ENCODE measurements around the gene CCDC39. TPM values are rescaled to one million over a fixed set of nuclear protein-coding genes. Genes with fewer than 3 reads are reported as not detected.

The CCDC39 gene
- total and polyA plus RNA-seq, 2 of the 13 experiments (the other 11 are each of a cell fraction or from before 2014, with no cell fraction given), result not detected

DNA sequence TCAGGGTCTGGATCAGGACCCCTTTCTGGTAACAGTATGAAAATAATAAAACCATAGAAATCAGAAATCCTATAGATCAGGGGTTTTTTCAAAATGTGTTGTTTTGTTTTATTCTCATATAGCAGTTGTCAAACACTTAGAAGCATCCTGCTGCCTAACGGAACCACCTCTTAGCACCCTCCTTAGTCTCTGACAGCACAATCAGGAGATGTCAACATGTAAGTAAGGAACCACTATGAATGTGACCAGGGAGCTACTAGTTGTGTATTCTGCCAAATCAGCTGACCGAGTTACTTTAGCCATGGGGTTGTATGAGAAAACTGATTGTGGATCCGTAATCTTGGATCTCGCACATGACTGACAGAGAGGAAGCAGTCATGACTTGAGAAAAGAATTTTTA, 22.2 kb downstream of the CCDC39 start:
- CTCF ChIA-PET (ENCODE audit: low intra/inter-chr PET ratio, low total read pairs), result no interaction called here
- WGBS (ENCODE audit: low lambda C conversion rate), result 37% methylated on average over 4 of the region's 4 CpGs
- no peak overlapping the region for H2AFZ ChIP-seq (ENCODE audit: low read length)
- POLR2A ChIA-PET, result no interaction called here
- FAIRE-seq (no peak), ATAC-seq (no peak), DNase-seq (ENCODE audit: low spot score) (no peak)
- no peak overlapping the region for H3K27ac ChIP-seq (ENCODE audit: extremely low read length, insufficient read depth, low read length)
- H3K79me2 ChIP-seq (ENCODE audit: insufficient read depth, low read length), result no peaks in the 10 kb centered on the region
- H3K27me3 ChIP-seq (ENCODE audit: control insufficient read depth in 1 of 2, insufficient read depth in 2 of 2, low read length in 2 of 2), result no peaks in the 10 kb centered on the region; a peak in 1 of 5 replicates
- no peak overlapping the region for H3K4me2 ChIP-seq (ENCODE audit: low read depth, low read length)
- intact Hi-C loops (cut with micrococcal nuclease; ENCODE audit: unreplicated experiment), result no loop called here
- no peaks in the 10 kb centered on the region for H3K9me3 ChIP-seq (ENCODE audit: low read length)
- H3K4me1 ChIP-seq (ENCODE audit: insufficient read depth, low read length), result no peaks in the 10 kb centered on the region
- in situ Hi-C loops (cut with HindIII; ENCODE audit: extremely low pct_ligation_motif_present, low pct_unique_long_range_greater_than_20kb), result no loop called here
- no peaks in the 10 kb centered on the region for H3K36me3 ChIP-seq (replicated peaks in 1 of 2; ENCODE audit: control insufficient read depth in 1 of 2, insufficient read depth in 2 of 2, low read length in 2 of 2)
- H4K20me1 ChIP-seq (ENCODE audit: insufficient read depth, low read length), result no peaks in the 10 kb centered on the region
- no peak overlapping the region for H3K9ac ChIP-seq (ENCODE audit: insufficient read depth, low read depth, low read length)
- no peak for TF ChIP-seq SIN3A (IDR thresholded peaks at IDR 0.05; ENCODE audit: borderline replicate concordance, low read depth, low read length)
- no peak for TF ChIP-seq RELA (CRISPR knock-in tag; IDR thresholded peaks at IDR 0.05)
- no peak for TF ChIP-seq ZNF569 (CRISPR knock-in tag; IDR thresholded peaks at IDR 0.05; ENCODE audit: borderline replicate concordance)
- TF ChIP-seq POLR2A (IDR thresholded peaks at IDR 0.05; ENCODE audit: insufficient read depth in 1 of 2, low read depth in 2 of 2, low read length in 2 of 2), result no peak
- no peak for TF ChIP-seq EP300 (IDR thresholded peaks at IDR 0.05; ENCODE audit: low read depth in 2 of 2, low read length in 2 of 2)
- TF ChIP-seq EP300 (CRISPR knock-in tag; IDR thresholded peaks at IDR 0.05; ENCODE audit: borderline replicate concordance), result no peak
- no peak for TF ChIP-seq GATAD1 (CRISPR knock-in tag; IDR thresholded peaks at IDR 0.05)
- no peak for TF ChIP-seq ZNF333 (CRISPR knock-in tag; IDR thresholded peaks at IDR 0.05; ENCODE audit: borderline replicate concordance)
- TF ChIP-seq ZNF607 (CRISPR knock-in tag; IDR thresholded peaks at IDR 0.05; ENCODE audit: borderline replicate concordance), result no peak
- no peak for TF ChIP-seq ZNF138 (CRISPR knock-in tag; IDR thresholded peaks at IDR 0.05; ENCODE audit: low read depth)
- no peak for TF ChIP-seq NONO (IDR thresholded peaks at IDR 0.05)
- TF ChIP-seq NONO (CRISPR knock-in tag; conservative IDR thresholded peaks at IDR 0.05), result no peak
- TF ChIP-seq CBX5 (CRISPR knock-in tag; IDR thresholded peaks at IDR 0.05; ENCODE audit: borderline replicate concordance), result no peak
- no peak overlapping the region for H3K4me3 ChIP-seq (replicated peaks in 1 of 3; ENCODE audit: insufficient read depth in 1 of 3, low read depth in 2 of 3, low read length in 3 of 3)
- BruUV-seq (replicated peaks), result no TSS peak

Data from HepG2 (cell line).